ENCODE results near the gene SLC26A2. TPM values are rescaled to one million over a fixed set of nuclear protein-coding genes. Genes with fewer than 3 reads are reported as not detected.
A peak's percentile ranks its signal among the peaks of the same experiment; 100 is the strongest.
"Not testable (repeated sequence)": the region's sequence is repeated elsewhere in the genome, so short reads cannot be mapped to it uniquely, and the experiment has no call there.

The SLC26A2 gene
- total RNA-seq, 2 donors from 2014 or later, result 4.6 to 5.2 TPM

DNA sequence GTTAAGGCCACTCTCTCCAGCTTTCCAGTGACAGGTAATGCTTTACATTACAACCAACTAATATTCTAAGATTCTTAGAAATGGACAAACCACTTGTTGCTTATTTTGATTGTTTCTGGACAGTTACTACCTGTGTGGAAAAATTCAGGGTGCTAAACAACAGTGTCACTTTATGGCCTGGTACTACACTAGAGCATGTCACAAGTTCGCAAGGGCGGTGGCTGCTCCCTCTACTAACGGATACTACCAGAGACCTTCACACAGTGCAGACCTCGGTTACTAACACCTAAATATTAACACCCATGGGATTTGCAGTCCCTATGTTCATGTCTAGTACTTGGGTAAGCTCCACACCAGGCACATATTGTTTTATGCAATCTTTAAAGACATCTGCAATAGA, 53.4 kb downstream of the SLC26A2 start:
- peaks cover 15% of the 10 kb centered on the region for H3K36me3 Mint-ChIP-seq (ENCODE audit: low read depth)
- ATAC-seq, result no peak
- no peak overlapping the region for H3K4me3 Mint-ChIP-seq
- no peak for DNase-seq
- no peak overlapping the region for H3K27ac Mint-ChIP-seq
- H3K27me3 Mint-ChIP-seq, result no peaks in the 10 kb centered on the region
- no peaks in the 10 kb centered on the region for H3K4me1 Mint-ChIP-seq
- peaks cover 3% of the 10 kb centered on the region for H3K9me3 ChIP-seq (ENCODE audit: control insufficient read depth, low read length, poor library complexity, severe bottlenecking)

DNA sequence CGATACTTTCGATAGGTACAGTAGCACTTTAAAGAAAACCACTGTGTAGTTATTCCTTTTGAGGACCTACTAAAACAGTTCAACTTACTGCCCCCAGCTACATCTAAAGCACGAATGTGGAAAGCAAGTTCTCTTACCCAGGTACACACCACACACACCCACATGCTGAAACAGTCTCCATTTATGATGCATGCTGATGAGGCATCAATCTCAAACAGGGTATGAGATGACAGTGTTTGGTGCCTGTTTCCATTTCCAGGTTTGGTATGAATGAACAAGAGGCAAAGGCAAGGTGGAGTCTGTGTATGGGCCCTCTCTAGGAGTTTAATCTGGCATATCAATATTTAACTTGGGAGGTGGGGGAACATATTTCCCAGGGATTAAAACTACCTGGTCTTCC, 53.9 kb downstream of the SLC26A2 start:
- ATAC-seq, result no peak
- H3K27ac Mint-ChIP-seq, result no peak overlapping the region
- no peak for DNase-seq
- H3K36me3 Mint-ChIP-seq (ENCODE audit: low read depth), result peaks cover 17% of the 10 kb centered on the region
- H3K9me3 ChIP-seq (ENCODE audit: control insufficient read depth, low read length, poor library complexity, severe bottlenecking), result peaks cover 3% of the 10 kb centered on the region
- no peak overlapping the region for H3K4me3 Mint-ChIP-seq
- H3K27me3 Mint-ChIP-seq, result no peaks in the 10 kb centered on the region
- no peaks in the 10 kb centered on the region for H3K4me1 Mint-ChIP-seq

DNA sequence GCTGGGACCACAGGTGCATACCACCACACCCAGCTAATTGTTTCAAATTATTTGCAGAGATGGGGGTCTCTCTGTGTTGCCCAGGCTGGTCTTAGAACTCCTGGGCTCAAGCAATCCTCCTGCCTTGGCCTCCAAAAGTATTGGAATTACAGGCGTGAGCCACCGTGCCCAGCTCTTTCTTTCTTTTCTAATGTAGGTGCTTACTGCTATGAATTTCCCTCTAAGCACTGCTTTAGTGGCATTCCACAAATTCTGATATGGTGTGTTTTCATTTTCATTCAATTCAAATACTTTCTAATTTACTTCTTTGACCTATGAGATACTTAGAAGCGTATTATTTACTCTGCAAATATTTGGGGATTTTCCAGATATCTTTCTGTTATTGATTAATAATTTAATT, 54.9 kb downstream of the SLC26A2 start:
- H3K27ac Mint-ChIP-seq, result no peak overlapping the region
- ATAC-seq (no peak), DNase-seq (no peak)
- H3K4me1 Mint-ChIP-seq, result peaks cover 2% of the 10 kb centered on the region
- peaks cover 18% of the 10 kb centered on the region for H3K36me3 Mint-ChIP-seq (ENCODE audit: low read depth)
- H3K9me3 ChIP-seq (ENCODE audit: control insufficient read depth, low read length, poor library complexity, severe bottlenecking), result peaks cover 3% of the 10 kb centered on the region
- no peak overlapping the region for H3K4me3 Mint-ChIP-seq
- no peaks in the 10 kb centered on the region for H3K27me3 Mint-ChIP-seq

DNA sequence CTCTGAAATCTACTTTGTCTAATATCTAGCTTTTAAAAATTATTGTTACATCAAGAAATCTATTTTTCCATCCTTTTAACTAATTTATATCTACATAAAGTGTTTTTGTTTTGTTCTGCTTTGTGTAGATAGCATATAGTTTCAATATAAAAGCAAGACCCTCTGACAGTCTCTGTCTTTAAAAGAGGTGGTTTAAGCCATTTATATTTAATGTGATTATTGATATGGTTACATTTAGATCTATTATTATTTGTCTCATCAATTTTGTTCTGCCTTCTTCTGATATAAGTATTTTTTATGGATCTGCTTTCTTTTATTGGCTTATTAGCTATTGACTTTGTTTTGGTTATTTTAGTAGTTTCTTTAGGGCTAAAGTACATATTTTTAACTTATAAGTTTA, 56.0 kb downstream of the SLC26A2 start:
- Mint-ChIP-seq H3K36me3 (ENCODE audit: low read depth) (peaks cover 21% of the 10 kb centered on the region), H3K27me3 (no peaks in the 10 kb centered on the region), H3K4me3 (no peak overlapping the region), H3K27ac (no peak overlapping the region), H3K4me1 (peaks cover 3% of the 10 kb centered on the region)
- ATAC-seq, result no peak
- peaks cover 3% of the 10 kb centered on the region for H3K9me3 ChIP-seq (ENCODE audit: control insufficient read depth, low read length, poor library complexity, severe bottlenecking)
- DNase-seq, result no peak

DNA sequence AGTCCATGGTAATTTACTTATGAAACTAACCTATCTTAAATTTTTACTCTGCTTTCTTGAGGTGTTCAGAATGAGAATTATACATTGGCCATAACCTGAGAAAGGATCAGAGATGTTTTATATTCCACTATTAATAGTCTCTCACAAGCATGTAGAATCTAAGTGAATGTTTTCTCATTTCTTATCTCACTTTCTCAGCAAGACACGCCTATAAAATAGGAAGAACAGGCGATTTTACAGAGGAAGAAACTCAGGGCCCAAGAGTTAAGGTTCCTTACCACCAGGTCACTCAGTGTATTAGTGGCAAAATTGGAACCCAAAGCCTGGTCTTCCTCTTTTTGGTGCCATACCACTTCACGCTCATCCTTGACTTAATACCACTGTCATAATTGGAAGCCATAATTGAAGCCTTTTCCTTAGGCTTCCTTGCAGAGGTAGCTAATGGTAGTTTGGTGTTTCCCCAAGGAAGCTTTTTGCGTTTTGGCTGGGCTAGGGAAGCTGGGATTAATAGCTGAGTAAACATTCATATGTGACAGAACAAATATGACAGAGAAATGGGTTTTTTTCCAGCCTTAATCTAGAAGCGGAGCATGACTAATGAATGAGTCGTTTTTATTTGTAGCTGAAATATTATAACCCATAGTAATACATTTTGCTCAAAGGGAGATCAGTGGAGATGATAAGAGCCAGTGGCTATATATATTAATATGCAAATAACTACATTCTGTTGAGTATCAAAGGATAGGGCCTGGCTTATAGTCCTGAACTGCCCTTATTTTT, 56.9 kb downstream of the SLC26A2 start:
- Mint-ChIP-seq H3K4me1 (peaks cover 3% of the 10 kb centered on the region), H3K27me3 (no peaks in the 10 kb centered on the region), H3K27ac (no peak overlapping the region), H3K36me3 (ENCODE audit: low read depth) (peaks cover 22% of the 10 kb centered on the region), H3K4me3 (no peak overlapping the region)
- peaks cover 3% of the 10 kb centered on the region for H3K9me3 ChIP-seq (ENCODE audit: control insufficient read depth, low read length, poor library complexity, severe bottlenecking)
- no peak for DNase-seq
- ATAC-seq, result no peak

DNA sequence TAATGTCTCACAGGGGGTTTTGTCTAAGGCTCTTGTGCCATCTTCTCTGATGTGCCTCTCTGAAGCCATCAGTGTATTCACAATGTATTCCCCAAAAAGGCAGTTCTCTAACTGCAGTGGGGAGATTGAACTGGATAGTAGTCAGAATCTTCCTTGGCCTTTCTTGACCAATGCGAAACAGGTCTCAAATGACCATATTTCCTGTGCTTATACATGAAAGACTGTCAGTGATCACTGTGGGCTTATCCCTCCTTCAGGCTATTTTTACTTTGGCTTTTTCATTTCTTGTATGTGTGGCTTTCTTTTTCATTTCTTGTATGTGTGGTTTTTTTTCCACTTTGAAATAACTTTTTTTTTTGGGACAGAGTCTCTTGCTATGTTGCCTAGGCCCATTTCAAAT, 59.7 kb downstream of the SLC26A2 start:
- no peaks in the 10 kb centered on the region for H3K27me3 Mint-ChIP-seq
- no peaks in the 10 kb centered on the region for H3K9me3 ChIP-seq (ENCODE audit: control insufficient read depth, low read length, poor library complexity, severe bottlenecking)
- H3K36me3 Mint-ChIP-seq (ENCODE audit: low read depth), result peaks cover 16% of the 10 kb centered on the region
- H3K27ac Mint-ChIP-seq, result peak overlapping the region; percentile 37
- no peak overlapping the region for H3K4me3 Mint-ChIP-seq
- DNase-seq (no peak), ATAC-seq (no peak)
- peaks cover 3% of the 10 kb centered on the region for H3K4me1 Mint-ChIP-seq

DNA sequence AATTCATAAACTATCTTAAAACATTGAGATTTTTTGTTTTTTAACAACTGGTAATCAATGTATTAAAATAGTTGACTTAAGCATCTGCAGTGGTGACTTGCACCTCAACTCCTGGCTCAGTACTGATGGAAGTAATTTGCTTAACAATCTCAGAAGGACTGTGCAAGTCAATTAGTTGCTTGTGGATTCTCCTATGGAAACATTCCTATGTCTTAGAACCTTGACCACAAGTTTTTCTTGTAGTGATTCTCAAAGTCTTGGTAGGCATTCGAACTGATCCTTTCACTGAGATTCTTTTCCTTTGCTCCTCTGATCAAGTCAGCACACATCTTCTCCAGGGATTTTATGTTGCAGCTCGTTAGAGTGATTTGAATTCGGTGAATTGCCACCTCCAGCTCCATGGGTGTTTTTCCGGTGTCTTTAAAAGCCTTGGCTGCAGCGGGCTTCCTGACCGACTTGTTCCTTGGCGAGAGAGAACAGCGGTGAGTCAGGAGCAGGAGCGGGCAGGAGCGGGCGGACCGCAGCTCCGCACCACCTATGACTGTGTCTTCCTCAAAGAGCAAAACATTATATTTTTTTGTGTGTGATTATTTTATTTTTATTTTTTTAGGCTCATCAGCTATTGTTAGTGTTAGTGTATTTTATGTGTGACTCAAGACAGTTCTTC, 61.1 kb downstream of the SLC26A2 start:
- no peaks in the 10 kb centered on the region for H3K9me3 ChIP-seq (ENCODE audit: control insufficient read depth, low read length, poor library complexity, severe bottlenecking)
- H3K4me3 Mint-ChIP-seq, result no peak overlapping the region
- no peak for ATAC-seq
- no peaks in the 10 kb centered on the region for H3K27me3 Mint-ChIP-seq
- DNase-seq, result no peak
- peaks cover 13% of the 10 kb centered on the region for H3K36me3 Mint-ChIP-seq (ENCODE audit: low read depth)
- peak overlapping the region; percentile 56 for H3K27ac Mint-ChIP-seq
- peaks cover 5% of the 10 kb centered on the region for H3K4me1 Mint-ChIP-seq

DNA sequence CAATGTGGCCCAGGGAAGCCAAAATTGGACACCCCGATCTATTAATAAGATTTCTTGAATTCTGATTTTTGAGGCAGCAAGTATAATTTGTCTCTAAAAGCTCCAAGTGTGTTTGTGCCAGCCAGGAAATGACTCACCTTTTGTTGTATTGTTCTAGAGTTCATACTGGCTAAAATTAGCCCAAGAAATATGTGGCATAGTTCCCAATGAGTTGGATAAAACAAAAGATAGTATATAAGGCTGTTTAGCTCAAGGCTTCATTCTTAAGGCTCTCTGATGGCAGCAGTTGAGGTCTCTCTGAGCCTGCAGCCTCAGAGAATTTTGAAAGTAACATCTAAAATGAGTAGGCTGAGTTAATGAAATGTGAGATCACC, 61.6 kb downstream of the SLC26A2 start:
- no peak overlapping the region for H3K4me3 Mint-ChIP-seq
- H3K9me3 ChIP-seq (ENCODE audit: control insufficient read depth, low read length, poor library complexity, severe bottlenecking), result no peaks in the 10 kb centered on the region
- H3K27ac Mint-ChIP-seq, result peak overlapping the region; percentile 56
- peaks cover 5% of the 10 kb centered on the region for H3K4me1 Mint-ChIP-seq
- H3K27me3 Mint-ChIP-seq, result no peaks in the 10 kb centered on the region
- ATAC-seq (no peak), DNase-seq (no peak)
- H3K36me3 Mint-ChIP-seq (ENCODE audit: low read depth), result peaks cover 13% of the 10 kb centered on the region

DNA sequence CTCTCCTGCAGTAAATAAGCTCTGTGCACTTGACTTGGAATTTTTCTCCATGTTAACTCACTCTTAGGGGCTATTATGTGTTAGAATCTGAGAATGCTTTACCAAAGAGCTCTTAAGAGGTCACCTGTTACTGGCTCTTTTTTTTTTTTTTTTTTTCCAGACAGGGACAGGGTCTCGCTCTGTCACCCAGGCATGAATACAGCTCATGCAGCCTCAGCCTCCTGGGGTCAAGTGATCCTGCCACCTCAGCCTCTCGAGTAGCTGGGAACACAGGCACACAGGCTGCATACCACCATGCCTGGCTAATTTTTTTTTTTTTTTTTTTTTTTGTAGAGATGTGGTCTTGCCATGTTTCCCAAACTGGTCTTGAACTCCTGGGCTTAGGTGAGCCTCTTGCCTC, 62.1 kb downstream of the SLC26A2 start:
- DNase-seq (no peak), ATAC-seq (no peak)
- peaks cover 13% of the 10 kb centered on the region for H3K36me3 Mint-ChIP-seq (ENCODE audit: low read depth)
- no peak overlapping the region for H3K27ac Mint-ChIP-seq
- no peak overlapping the region for H3K4me3 Mint-ChIP-seq
- no peaks in the 10 kb centered on the region for H3K9me3 ChIP-seq (ENCODE audit: control insufficient read depth, low read length, poor library complexity, severe bottlenecking)
- peaks cover 5% of the 10 kb centered on the region for H3K4me1 Mint-ChIP-seq
- H3K27me3 Mint-ChIP-seq, result no peaks in the 10 kb centered on the region

DNA sequence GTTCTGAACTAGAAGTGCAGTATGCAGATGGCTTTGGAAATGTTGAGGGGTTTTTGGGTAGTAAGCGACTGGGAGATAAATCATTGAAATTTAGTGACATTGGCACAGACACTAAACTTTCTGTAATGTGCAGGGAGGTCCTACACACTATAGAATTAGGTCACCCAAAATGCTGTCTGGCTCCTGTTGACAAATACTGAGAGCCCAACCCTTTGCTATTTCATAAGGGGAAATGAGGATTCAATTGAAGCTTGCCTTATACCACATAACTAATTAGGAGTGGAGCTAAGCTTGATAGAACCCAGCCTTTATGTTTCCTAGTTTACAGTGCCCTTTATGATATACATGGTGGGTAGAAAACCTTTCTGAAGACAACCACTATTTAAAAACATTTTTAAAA, 62.6 kb downstream of the SLC26A2 start:
- peaks cover 8% of the 10 kb centered on the region for H3K4me1 Mint-ChIP-seq
- H3K27ac Mint-ChIP-seq, result no peak overlapping the region
- H3K27me3 Mint-ChIP-seq, result no peaks in the 10 kb centered on the region
- H3K4me3 Mint-ChIP-seq, result no peak overlapping the region
- DNase-seq (no peak), ATAC-seq (no peak)
- H3K36me3 Mint-ChIP-seq (ENCODE audit: low read depth), result peaks cover 17% of the 10 kb centered on the region
- no peaks in the 10 kb centered on the region for H3K9me3 ChIP-seq (ENCODE audit: control insufficient read depth, low read length, poor library complexity, severe bottlenecking)

DNA sequence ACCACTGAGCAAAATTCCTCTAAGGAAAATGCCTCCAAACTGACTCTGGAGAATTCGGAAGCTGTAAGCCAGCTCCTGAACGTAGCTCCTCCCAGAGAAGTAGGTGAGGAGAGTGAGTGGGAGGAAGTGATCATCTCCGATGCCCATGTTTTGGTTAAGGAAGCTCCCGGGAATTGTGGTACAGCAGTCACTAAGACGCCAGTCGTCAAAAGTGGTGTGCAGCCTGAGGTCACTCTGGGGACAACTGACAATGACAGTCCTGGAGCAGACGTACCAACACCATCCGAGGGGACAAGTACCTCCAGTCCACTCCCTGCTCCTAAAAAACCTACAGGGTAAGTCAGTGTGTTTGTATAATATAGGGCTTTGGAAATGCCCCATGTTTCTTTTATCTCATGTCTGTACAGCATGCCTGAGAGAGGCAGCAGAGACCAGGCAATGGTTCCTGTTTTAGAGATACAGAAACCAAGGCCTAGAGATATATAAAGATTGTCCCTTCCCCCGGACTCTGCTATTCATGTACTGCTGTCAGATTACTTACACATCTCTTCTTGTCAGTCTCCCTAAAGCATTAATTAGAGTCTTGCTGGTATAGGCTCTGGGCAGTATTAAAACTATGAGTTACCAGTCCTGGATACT, 63.9 kb downstream of the SLC26A2 start:
- no peaks in the 10 kb centered on the region for H3K9me3 ChIP-seq (ENCODE audit: control insufficient read depth, low read length, poor library complexity, severe bottlenecking)
- Mint-ChIP-seq H3K27me3 (no peaks in the 10 kb centered on the region), H3K27ac (no peak overlapping the region), H3K36me3 (ENCODE audit: low read depth) (peaks cover 13% of the 10 kb centered on the region), H3K4me1 (peaks cover 8% of the 10 kb centered on the region), H3K4me3 (no peak overlapping the region)
- ATAC-seq, result no peak
- DNase-seq, result no peak

DNA sequence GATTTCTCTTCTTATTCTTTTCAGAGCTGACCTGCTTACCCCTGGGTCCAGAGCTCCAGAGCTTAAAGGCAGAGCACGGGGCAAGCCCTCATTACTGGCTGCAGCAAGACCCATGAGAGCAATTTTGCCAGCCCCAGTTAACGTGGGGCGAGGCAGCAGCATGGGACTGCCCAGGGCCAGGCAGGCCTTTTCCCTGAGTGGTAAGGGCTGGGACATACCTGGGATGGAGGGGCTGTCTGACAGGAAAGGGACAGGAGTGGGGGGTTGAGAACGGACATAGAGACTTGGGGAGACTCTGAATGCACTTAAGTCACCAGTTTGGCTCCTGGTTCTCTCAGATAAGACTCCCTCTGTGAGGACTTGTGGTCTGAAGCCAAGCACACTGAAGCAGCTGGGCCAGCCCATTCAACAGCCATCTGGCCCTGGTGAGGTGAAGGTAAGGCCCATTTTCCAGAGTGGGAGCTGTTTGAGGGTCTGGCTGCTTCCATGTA, 66.2 kb downstream of the SLC26A2 start:
- no peak for DNase-seq
- peaks cover 5% of the 10 kb centered on the region for H3K4me1 Mint-ChIP-seq
- H3K9me3 ChIP-seq (ENCODE audit: control insufficient read depth, low read length, poor library complexity, severe bottlenecking), result no peaks in the 10 kb centered on the region
- H3K4me3 Mint-ChIP-seq, result no peak overlapping the region
- ATAC-seq, result no peak
- H3K36me3 Mint-ChIP-seq (ENCODE audit: low read depth), result peaks cover 12% of the 10 kb centered on the region
- no peaks in the 10 kb centered on the region for H3K27me3 Mint-ChIP-seq
- H3K27ac Mint-ChIP-seq, result no peak overlapping the region

DNA sequence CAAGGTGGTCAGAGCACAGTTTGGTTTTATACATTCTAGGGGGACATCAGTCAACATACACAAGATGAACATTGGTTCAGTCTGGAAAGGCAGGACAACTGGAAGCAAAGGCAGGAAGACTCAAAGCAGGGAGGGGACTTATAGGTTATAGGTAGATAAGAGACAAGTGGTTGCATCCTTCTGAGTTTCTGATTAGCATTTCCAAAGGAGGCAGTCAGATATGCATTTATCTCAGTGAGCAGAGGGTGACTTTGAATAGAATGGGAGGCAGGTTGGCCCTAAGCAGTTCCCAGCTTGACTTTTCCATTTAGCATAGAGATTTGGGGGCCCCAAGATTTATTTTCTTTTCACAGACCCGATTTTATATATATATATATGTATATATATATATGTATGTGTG, 67.5 kb downstream of the SLC26A2 start:
- not testable (repeated sequence) for H3K36me3 Mint-ChIP-seq (ENCODE audit: low read depth); H3K4me1 Mint-ChIP-seq; ATAC-seq; DNase-seq; H3K27ac Mint-ChIP-seq; H3K27me3 Mint-ChIP-seq; H3K9me3 ChIP-seq (ENCODE audit: control insufficient read depth, low read length, poor library complexity, severe bottlenecking)
- peak overlapping the region; percentile 55 for H3K4me3 Mint-ChIP-seq

Measured in T-helper 17 cell (primary cell).